ENCODE measurements around the gene UGT1A7. TPM values are rescaled to one million over a fixed set of nuclear protein-coding genes. Genes with fewer than 3 reads are reported as not detected.

Gene UGT1A7
- total RNA-seq, 1 donor from 2014 or later, result 0.53 TPM

GRCh38 chr2:233663911-233664310 is 17.8 kb upstream of the UGT1A7 start:
- TF ChIP-seq CTCF (IDR thresholded peaks at IDR 0.05; ENCODE audit: insufficient read depth, low read length, severe bottlenecking), result no peak
- H3K36me3 ChIP-seq (ENCODE audit: control insufficient read depth, insufficient read depth, low read length), result no peaks in the 10 kb centered on the region
- no peak for FAIRE-seq
- no peaks in the 10 kb centered on the region for H3K27me3 ChIP-seq (ENCODE audit: control insufficient read depth, insufficient read depth, low read length)
- DNase-seq (ENCODE audit: low read depth), result no peak
- no peak overlapping the region for H3K4me3 ChIP-seq (ENCODE audit: low read depth, low read length)

GRCh38 chr2:233668605-233669260 is 13.0 kb upstream of the UGT1A7 start:
- FAIRE-seq, result no peak

GRCh38 chr2:233671290-233672161 is 10.2 kb upstream of the UGT1A7 start, which contains the start of gene UGT1A9:
Gene UGT1A9, plus strand, starts transcription at chr2:233671898. Its CDS starts 37 bp downstream, at chr2:233671935.
- no peak for TF ChIP-seq CTCF (IDR thresholded peaks at IDR 0.05; ENCODE audit: insufficient read depth, low read length, severe bottlenecking)
- H3K36me3 ChIP-seq (ENCODE audit: control insufficient read depth, insufficient read depth, low read length), result no peaks in the 10 kb centered on the region
- no peaks in the 10 kb centered on the region for H3K27me3 ChIP-seq (ENCODE audit: control insufficient read depth, insufficient read depth, low read length)
- no peak for FAIRE-seq
- DNase-seq (ENCODE audit: low read depth), result no peak
- H3K4me3 ChIP-seq (ENCODE audit: low read depth, low read length), result no peak within 1 kb of the TSS

More at GRCh38 chr2:233668605-233669260, 13.0 kb upstream of the UGT1A7 start:
- H3K4me3 ChIP-seq (ENCODE audit: low read depth, low read length), result no peak overlapping the region
- TF ChIP-seq CTCF (IDR thresholded peaks at IDR 0.05; ENCODE audit: insufficient read depth, low read length, severe bottlenecking), result no peak
- H3K27me3 ChIP-seq (ENCODE audit: control insufficient read depth, insufficient read depth, low read length), result no peaks in the 10 kb centered on the region
- no peak for DNase-seq (ENCODE audit: low read depth)
- no peaks in the 10 kb centered on the region for H3K36me3 ChIP-seq (ENCODE audit: control insufficient read depth, insufficient read depth, low read length)

- FAIRE-seq (no peak), DNase-seq (ENCODE audit: low read depth) (no peak)
- H3K36me3 ChIP-seq (ENCODE audit: control insufficient read depth, insufficient read depth, low read length), result no peaks in the 10 kb centered on the region
- no peaks in the 10 kb centered on the region for H3K27me3 ChIP-seq (ENCODE audit: control insufficient read depth, insufficient read depth, low read length)
- TF ChIP-seq CTCF (IDR thresholded peaks at IDR 0.05; ENCODE audit: insufficient read depth, low read length, severe bottlenecking), result no peak
- H3K4me3 ChIP-seq (ENCODE audit: low read depth, low read length), result no peak overlapping the region
These were observed 8.8 kb upstream of the UGT1A7 start for GRCh38 chr2:233672886-233673285.

- H3K4me3 ChIP-seq (ENCODE audit: low read depth, low read length), result no peak overlapping the region
- FAIRE-seq (no peak), DNase-seq (ENCODE audit: low read depth) (no peak)
- no peaks in the 10 kb centered on the region for H3K36me3 ChIP-seq (ENCODE audit: control insufficient read depth, insufficient read depth, low read length)
- TF ChIP-seq CTCF (IDR thresholded peaks at IDR 0.05; ENCODE audit: insufficient read depth, low read length, severe bottlenecking), result no peak
- no peaks in the 10 kb centered on the region for H3K27me3 ChIP-seq (ENCODE audit: control insufficient read depth, insufficient read depth, low read length)
These were observed 7.8 kb upstream of the UGT1A7 start for GRCh38 chr2:233673896-233674295.
